Body of pancreas (tissue), 4 donors: ENCODE results near the gene ZNF200.

Source experiments
- POLR2A ChIP-seq, 3 donors: fragments of 450-650 bp; IDR thresholded peaks; one replicate each; pipeline ENCODE4 v1.6.1; 2016; ENCODE audit warnings: antibody characterized with exemption in 3 of 3, mild to moderate bottlenecking in 2 of 3
- TF ChIP-seq, protein P1 (sequence below), 7 experiments: fragments of 450-650 bp in 4 of 7; fragments of 200-600 bp in 3 of 7; sonication (generic) in 3 of 7; IDR thresholded peaks; one replicate each; pipeline ENCODE4 v1.5.1; 2016 to 2019; ENCODE audit warnings: antibody characterized with exemption in 7 of 7

- TF ChIP-seq, protein P1, sequence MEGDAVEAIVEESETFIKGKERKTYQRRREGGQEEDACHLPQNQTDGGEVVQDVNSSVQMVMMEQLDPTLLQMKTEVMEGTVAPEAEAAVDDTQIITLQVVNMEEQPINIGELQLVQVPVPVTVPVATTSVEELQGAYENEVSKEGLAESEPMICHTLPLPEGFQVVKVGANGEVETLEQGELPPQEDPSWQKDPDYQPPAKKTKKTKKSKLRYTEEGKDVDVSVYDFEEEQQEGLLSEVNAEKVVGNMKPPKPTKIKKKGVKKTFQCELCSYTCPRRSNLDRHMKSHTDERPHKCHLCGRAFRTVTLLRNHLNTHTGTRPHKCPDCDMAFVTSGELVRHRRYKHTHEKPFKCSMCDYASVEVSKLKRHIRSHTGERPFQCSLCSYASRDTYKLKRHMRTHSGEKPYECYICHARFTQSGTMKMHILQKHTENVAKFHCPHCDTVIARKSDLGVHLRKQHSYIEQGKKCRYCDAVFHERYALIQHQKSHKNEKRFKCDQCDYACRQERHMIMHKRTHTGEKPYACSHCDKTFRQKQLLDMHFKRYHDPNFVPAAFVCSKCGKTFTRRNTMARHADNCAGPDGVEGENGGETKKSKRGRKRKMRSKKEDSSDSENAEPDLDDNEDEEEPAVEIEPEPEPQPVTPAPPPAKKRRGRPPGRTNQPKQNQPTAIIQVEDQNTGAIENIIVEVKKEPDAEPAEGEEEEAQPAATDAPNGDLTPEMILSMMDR (IDR thresholded peaks at IDR 0.05), result no peak
- TF ChIP-seq POLR2A (IDR thresholded peaks at IDR 0.05), result no peak
Observed at GRCh38 chr16:3274947-3275346, 40.0 kb upstream of the ZNF200 start.
